Measurements from ENCODE around the gene SSC5D. TPM values are rescaled to one million over a fixed set of nuclear protein-coding genes. Genes with fewer than 3 reads are reported as not detected.

Gene SSC5D
- total RNA-seq, 1 experiment from 2014 or later, result 3.2 TPM

- Histone ChIP-seq H2BK15ac (ENCODE audit: low read depth, low read length) (no peak overlapping the region), H4K5ac (ENCODE audit: insufficient read length, low read depth, low read length) (no peak overlapping the region), H3K23ac (ENCODE audit: insufficient read length, low read depth, low read length) (no peak overlapping the region), H3K4me1 (ENCODE audit: insufficient read depth, low read length) (peaks cover 3% of the 10 kb centered on the region), H2AK5ac (ENCODE audit: insufficient read length, low read length) (no peak overlapping the region), H3K9ac (ENCODE audit: extremely low read depth, insufficient read length, low read length) (no peak overlapping the region), H2BK20ac (ENCODE audit: low read depth, low read length, poor library complexity, severe bottlenecking) (no peak overlapping the region), H2BK12ac (ENCODE audit: insufficient read length, low read depth, low read length) (no peak overlapping the region), H3K23me2 (ENCODE audit: insufficient read length, low read depth, low read length, poor library complexity, severe bottlenecking) (peaks cover 8% of the 10 kb centered on the region), H3K18ac (ENCODE audit: insufficient read length, low read depth, low read length) (no peak overlapping the region), H4K91ac (ENCODE audit: insufficient read length, low read depth, low read length) (no peak overlapping the region), H2BK5ac (ENCODE audit: insufficient read length, low read length) (no peak overlapping the region), H3K27me3 (ENCODE audit: insufficient read depth, low read length) (no peaks in the 10 kb centered on the region), H2BK120ac (ENCODE audit: low read depth, low read length, poor library complexity, severe bottlenecking) (no peak overlapping the region), H3K79me2 (ENCODE audit: insufficient read depth, low read length) (no peaks in the 10 kb centered on the region), H2AFZ (ENCODE audit: low read length) (no peak overlapping the region), H3K56ac (ENCODE audit: insufficient read length, low read depth, low read length) (no peak overlapping the region), H3K27ac (ENCODE audit: insufficient read length, low read depth, low read length) (no peak overlapping the region), H3T11ph (ENCODE audit: low read length) (no peak overlapping the region), H3K79me1 (ENCODE audit: insufficient read depth, low read depth, low read length, poor library complexity, severe bottlenecking) (no peaks in the 10 kb centered on the region), H3K4ac (ENCODE audit: low read depth, low read length) (no peak overlapping the region), H3K9me3 (ENCODE audit: control insufficient read depth, low read depth, low read length) (no peaks in the 10 kb centered on the region), H4K8ac (replicated peaks; ENCODE audit: insufficient read length, low read depth, low read length) (no peak overlapping the region), H3K14ac (ENCODE audit: insufficient read depth, low read length) (no peak overlapping the region), H4K20me1 (ENCODE audit: control insufficient read depth, insufficient read depth, insufficient read length) (no peaks in the 10 kb centered on the region), H3K4me2 (ENCODE audit: insufficient read depth, insufficient read length, low read length) (no peak overlapping the region)
- H3K4me3 Mint-ChIP-seq, result no peak overlapping the region; a peak in 1 of 5 replicates
- no peaks in the 10 kb centered on the region for H3K36me3 Mint-ChIP-seq (ENCODE audit: insufficient read depth in 1 of 3, low read depth in 3 of 3)
- TF ChIP-seq, protein P1, sequence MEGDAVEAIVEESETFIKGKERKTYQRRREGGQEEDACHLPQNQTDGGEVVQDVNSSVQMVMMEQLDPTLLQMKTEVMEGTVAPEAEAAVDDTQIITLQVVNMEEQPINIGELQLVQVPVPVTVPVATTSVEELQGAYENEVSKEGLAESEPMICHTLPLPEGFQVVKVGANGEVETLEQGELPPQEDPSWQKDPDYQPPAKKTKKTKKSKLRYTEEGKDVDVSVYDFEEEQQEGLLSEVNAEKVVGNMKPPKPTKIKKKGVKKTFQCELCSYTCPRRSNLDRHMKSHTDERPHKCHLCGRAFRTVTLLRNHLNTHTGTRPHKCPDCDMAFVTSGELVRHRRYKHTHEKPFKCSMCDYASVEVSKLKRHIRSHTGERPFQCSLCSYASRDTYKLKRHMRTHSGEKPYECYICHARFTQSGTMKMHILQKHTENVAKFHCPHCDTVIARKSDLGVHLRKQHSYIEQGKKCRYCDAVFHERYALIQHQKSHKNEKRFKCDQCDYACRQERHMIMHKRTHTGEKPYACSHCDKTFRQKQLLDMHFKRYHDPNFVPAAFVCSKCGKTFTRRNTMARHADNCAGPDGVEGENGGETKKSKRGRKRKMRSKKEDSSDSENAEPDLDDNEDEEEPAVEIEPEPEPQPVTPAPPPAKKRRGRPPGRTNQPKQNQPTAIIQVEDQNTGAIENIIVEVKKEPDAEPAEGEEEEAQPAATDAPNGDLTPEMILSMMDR (conservative IDR thresholded peaks at IDR 0.05), result no peak
- peaks cover 9% of the 10 kb centered on the region for H3K27me3 Mint-ChIP-seq (ENCODE audit: low read depth)
- peaks cover 27 to 44% of the 10 kb centered on the region in 2 experiments for H3K4me1 Mint-ChIP-seq
- H3K27ac Mint-ChIP-seq, result no peak overlapping the region; a peak in 1 of 7 replicates
- WGBS (ENCODE audit: extremely low coverage, insufficient read length, low lambda C conversion rate), result no CpG with 5 or more reads among the region's 24 CpGs
- H3K9me3 Mint-ChIP-seq, result no peaks in the 10 kb centered on the region
- no peak for DNase-seq
Observed at GRCh38 chr19:55491546-55492360, 3.5 kb downstream of the SSC5D start.

All from H9 (cell line).